Stomach (tissue), 9 donors: ENCODE results near the gene EIF4B. TPM values are rescaled to one million over a fixed set of nuclear protein-coding genes. Genes with fewer than 3 reads are reported as not detected.
A peak's percentile ranks its signal among the peaks of the same experiment; 100 is the strongest.

Experiments
- DNase-seq, 2 donors: peaks; one replicate each; pipeline versions ENCODE4 v3.0.0 to v3.0.0-alpha.2; 2013 to 2019
- H3K27ac ChIP-seq, 5 donors: fragments of 200-600 bp in 4 of 5; sonication (generic) in 4 of 5; one replicate each; pipeline ENCODE4 v1.5.1; 2013 to 2019; ENCODE audit warnings: mild to moderate bottlenecking in 1 of 5, moderate library complexity in 1 of 5
- H3K27me3 ChIP-seq, 3 donors: fragments of 200-600 bp; sonication (generic); one replicate each; pipeline ENCODE4 v1.5.1; 2017 to 2019; ENCODE audit warnings: mixed run types in 1 of 3
- H3K36me3 ChIP-seq, 4 donors: fragments of 200-600 bp; sonication (generic); 1 replicate in 3 of 4; 2 replicates in 1 of 4; pipeline ENCODE4 v1.5.1; 2016 to 2019
- H3K4me1 ChIP-seq, 4 donors: fragments of 200-600 bp; sonication (generic); one replicate each; pipeline ENCODE4 v1.5.1; 2016 to 2019
- H3K4me3 ChIP-seq, 4 donors: fragments of 200-600 bp; sonication (generic) in 3 of 4; one replicate each; pipeline ENCODE4 v1.5.1; 2016 to 2019; ENCODE audit warnings: mild to moderate bottlenecking in 1 of 4
- H3K9me3 ChIP-seq, 4 donors: fragments of 200-600 bp; sonication (generic); one replicate each; pipeline ENCODE4 v1.5.1; 2016 to 2019
- EP300 ChIP-seq: sonication (generic); formaldehyde crosslinking; IDR thresholded peaks from one replicate; pipeline ENCODE4 v1.6.1; 2017; ENCODE audit warnings: antibody characterized with exemption
- POLR2A ChIP-seq, 4 donors: fragments of 450-650 bp; IDR thresholded peaks; one replicate each; pipeline ENCODE4 v1.6.1; 2016; ENCODE audit warnings: antibody characterized with exemption in 4 of 4, control low read depth in 2 of 4, mild to moderate bottlenecking in 1 of 4, moderate library complexity in 1 of 4
- POLR2AphosphoS5 ChIP-seq, 3 donors: sonication (generic); formaldehyde crosslinking; IDR thresholded peaks; one replicate each; pipeline ENCODE4 v1.6.1; 2016; ENCODE audit warnings: antibody characterized with exemption in 3 of 3
- WGBS, 5 donors: extraction: QIAGEN DNeasy Blood & Tissue Kit in 3 of 5; methylation state at CpG; one replicate each; pipeline versions ENCODE4 v1.1.5 to v1.1.7; 2013 to 2018; 5-methylcytosine and 5-hydroxymethylcytosine counted together
- intact Hi-C: fragments of 100-400 bp; cut with DNase I; formaldehyde crosslinking; loops from one replicate; pipeline ENCODE4 v1.15.1; 2023; ENCODE audit warnings: low total_unique reads
- polyA plus RNA-seq, 3 donors: library from polyadenylated mRNA; stranded (reverse); fragments of 200-250 nt; gene quantifications; one replicate each; pipeline ENCODE4 v1.2.3, GENCODE V29; 2013
- total RNA-seq, 5 donors: library from RNA; depleted of rRNA; stranded (reverse); fragments of >200 nt; gene quantifications; one replicate each; pipeline versions ENCODE4 v1.1.0 to v1.2.3, GENCODE V29; 2014 to 2016
- TF ChIP-seq, protein P1 (sequence below), 7 experiments: fragments of 450-650 bp in 4 of 7; fragments of 200-600 bp in 3 of 7; sonication (generic) in 3 of 7; IDR thresholded peaks; one replicate each; pipeline ENCODE4 v1.5.1; 2016 to 2019; ENCODE audit warnings: antibody characterized with exemption in 7 of 7, control low read depth in 2 of 7, mild to moderate bottlenecking in 1 of 7
- donor health status: healthy with polysubstance abuse.
- donor health status: Bipolar disorder and iron deficiency.
- donor health status: healthy.

EIF4B gene
- total and polyA plus RNA-seq, 8 donors = 101 to 833 (median 326) TPM

GRCh38 chr12:52964556-52965336, 41.5 kb upstream of the EIF4B start:
- peaks cover 0 to 15% (median 8%) of the 10 kb centered on the region in 4 donors for H3K4me1 ChIP-seq
- no peak for DNase-seq
- H3K27me3 ChIP-seq = peaks cover 0 to 20% (median 7%) of the 10 kb centered on the region in 3 donors
- H3K9me3 ChIP-seq = no peaks in the 10 kb centered on the region
- no peak for TF ChIP-seq POLR2AphosphoS5 (IDR thresholded peaks at IDR 0.05)
- TF ChIP-seq POLR2A (IDR thresholded peaks at IDR 0.05) = no peak
- TF ChIP-seq, protein P1, sequence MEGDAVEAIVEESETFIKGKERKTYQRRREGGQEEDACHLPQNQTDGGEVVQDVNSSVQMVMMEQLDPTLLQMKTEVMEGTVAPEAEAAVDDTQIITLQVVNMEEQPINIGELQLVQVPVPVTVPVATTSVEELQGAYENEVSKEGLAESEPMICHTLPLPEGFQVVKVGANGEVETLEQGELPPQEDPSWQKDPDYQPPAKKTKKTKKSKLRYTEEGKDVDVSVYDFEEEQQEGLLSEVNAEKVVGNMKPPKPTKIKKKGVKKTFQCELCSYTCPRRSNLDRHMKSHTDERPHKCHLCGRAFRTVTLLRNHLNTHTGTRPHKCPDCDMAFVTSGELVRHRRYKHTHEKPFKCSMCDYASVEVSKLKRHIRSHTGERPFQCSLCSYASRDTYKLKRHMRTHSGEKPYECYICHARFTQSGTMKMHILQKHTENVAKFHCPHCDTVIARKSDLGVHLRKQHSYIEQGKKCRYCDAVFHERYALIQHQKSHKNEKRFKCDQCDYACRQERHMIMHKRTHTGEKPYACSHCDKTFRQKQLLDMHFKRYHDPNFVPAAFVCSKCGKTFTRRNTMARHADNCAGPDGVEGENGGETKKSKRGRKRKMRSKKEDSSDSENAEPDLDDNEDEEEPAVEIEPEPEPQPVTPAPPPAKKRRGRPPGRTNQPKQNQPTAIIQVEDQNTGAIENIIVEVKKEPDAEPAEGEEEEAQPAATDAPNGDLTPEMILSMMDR (IDR thresholded peaks at IDR 0.05) = no peak
- TF ChIP-seq EP300 = no peak
- peak overlapping the region in 3 of 4 donors; percentile 0 to 41 (median 40) for H3K4me3 ChIP-seq
- intact Hi-C loops = no loop called here
- 58 to 65% (median 60%) methylated on average over 15 to 19 of the region's 19 CpGs for WGBS, 5 donors
- H3K27ac ChIP-seq = peak overlapping the region in 1 of 5 donors; percentile 34
- H3K36me3 ChIP-seq = no peaks in the 10 kb centered on the region

DNA sequence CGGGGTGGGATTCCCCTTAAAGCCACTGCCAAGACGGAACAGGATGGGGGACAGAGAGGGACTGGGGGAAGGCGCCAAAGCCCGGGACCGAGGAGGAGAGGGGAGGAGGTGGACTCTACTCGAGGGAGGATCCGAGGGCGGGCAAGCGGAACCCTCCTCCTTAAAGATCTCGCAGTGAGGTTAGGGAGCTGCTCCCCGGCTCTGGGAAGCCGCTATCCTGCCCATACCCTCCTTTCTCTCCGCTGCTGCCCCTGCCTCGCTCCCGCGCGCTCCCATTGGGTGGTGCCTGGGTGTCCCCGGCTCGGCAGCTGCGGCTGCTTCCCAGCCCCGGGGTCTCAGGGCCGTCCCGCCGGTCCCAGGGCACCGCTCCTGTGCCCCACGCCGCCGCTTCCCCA, 40.9 kb upstream of the EIF4B start:
- peaks cover 0 to 19% (median 11%) of the 10 kb centered on the region in 4 donors for H3K4me1 ChIP-seq
- peak overlapping the region; percentile 0 to 41 (median 31) for H3K4me3 ChIP-seq
- H3K9me3 ChIP-seq = no peaks in the 10 kb centered on the region
- no peaks in the 10 kb centered on the region for H3K36me3 ChIP-seq
- DNase-seq = peak in 1 of 2 donors; percentile 76
- peaks cover 0 to 20% (median 7%) of the 10 kb centered on the region in 3 donors for H3K27me3 ChIP-seq
- intact Hi-C loops = no loop called here
- TF ChIP-seq, protein P1 (IDR thresholded peaks at IDR 0.05) = no peak
- no peak for TF ChIP-seq EP300
- no peak for TF ChIP-seq POLR2AphosphoS5 (IDR thresholded peaks at IDR 0.05)
- no peak for TF ChIP-seq POLR2A (IDR thresholded peaks at IDR 0.05)
- H3K27ac ChIP-seq = peak overlapping the region in 1 of 5 donors; percentile 34
- WGBS, 5 donors = 3 to 11% (median 10%) methylated on average over 13 to 28 of the region's 28 CpGs

DNA sequence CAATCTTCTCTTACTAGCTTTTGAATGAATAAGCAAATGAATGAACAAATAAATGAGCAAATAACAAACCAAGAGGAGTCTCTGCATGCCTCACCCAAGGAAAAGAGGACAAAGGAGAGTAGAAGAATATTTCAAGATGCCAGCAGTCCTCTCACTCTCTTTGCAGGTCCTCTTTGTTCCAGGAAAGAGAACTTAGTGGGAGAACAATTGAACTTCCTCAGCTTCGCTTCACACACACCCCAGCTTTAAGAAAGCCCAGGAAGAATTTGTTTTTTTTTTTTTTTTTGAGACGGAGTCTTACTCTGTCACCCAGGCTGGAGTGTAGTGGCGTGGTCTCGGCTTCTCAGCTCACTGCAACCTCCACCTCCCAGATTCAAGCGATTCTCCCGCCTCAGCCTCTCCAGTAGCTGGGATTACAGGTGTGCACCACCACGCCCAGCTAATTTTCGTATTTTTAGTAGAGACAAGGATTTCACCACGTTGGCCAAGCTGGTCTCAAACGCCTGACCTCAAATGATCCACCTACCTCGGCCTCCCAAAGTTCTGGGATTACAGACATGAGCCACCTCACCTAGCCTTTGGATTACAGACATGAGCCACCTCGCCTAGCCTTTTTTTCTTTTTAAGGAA, 37.0 kb upstream of the EIF4B start:
- Histone ChIP-seq H3K27me3 (peaks cover 0 to 20% (median 7%) of the 10 kb centered on the region in 3 donors), H3K27ac (no peak overlapping the region), H3K9me3 (no peaks in the 10 kb centered on the region), H3K4me3 (no peak overlapping the region), H3K4me1 (peaks cover 0 to 19% (median 12%) of the 10 kb centered on the region in 4 donors), H3K36me3 (no peaks in the 10 kb centered on the region)
- intact Hi-C loops = no loop called here
- DNase-seq = no peak
- 65 to 85% (median 78%) methylated on average over 12 of the region's 12 CpGs for WGBS, 5 donors
- TF ChIP-seq POLR2AphosphoS5 (IDR thresholded peaks at IDR 0.05) (no peak), POLR2A (IDR thresholded peaks at IDR 0.05) (no peak), EP300 (no peak)
- TF ChIP-seq, protein P1 (IDR thresholded peaks at IDR 0.05) = no peak

- intact Hi-C loops = loop anchor here (10.0 kb wide), 1 partner anchor 595 kb away; no protein-coding TSS in a partner anchor
- WGBS, 5 donors = 34 to 51% (median 36%) methylated on average over 7 of the region's 7 CpGs
These were observed 36.3 kb upstream of the EIF4B start for GRCh38 chr12:52969828-52970569.

More at GRCh38 chr12:52969828-52970569, 36.3 kb upstream of the EIF4B start:
- peaks cover 0 to 18% (median 7%) of the 10 kb centered on the region in 3 donors for H3K27me3 ChIP-seq
- H3K9me3 ChIP-seq = no peaks in the 10 kb centered on the region
- peaks cover 0 to 20% (median 13%) of the 10 kb centered on the region in 4 donors for H3K4me1 ChIP-seq
- H3K27ac ChIP-seq = no peak overlapping the region
- DNase-seq = peak; percentile 86 to 91
- H3K36me3 ChIP-seq = no peaks in the 10 kb centered on the region
- TF ChIP-seq, protein P1 (IDR thresholded peaks at IDR 0.05) = no peak
- TF ChIP-seq POLR2AphosphoS5 (IDR thresholded peaks at IDR 0.05) = no peak
- no peak for TF ChIP-seq POLR2A (IDR thresholded peaks at IDR 0.05)
- no peak for TF ChIP-seq EP300
- no peak overlapping the region for H3K4me3 ChIP-seq
